Astrocyte (in vitro differentiated cells and primary cell): ENCODE data around the gene MEIOSIN.

Experiments used
- CTCF ChIP-seq: IDR thresholded peaks from 2 replicates; pipeline ENCODE4 v1.5.1; 2011; ENCODE audit warnings: low read depth, mild to moderate bottlenecking, inconsistent platforms, low read length, moderate library complexity; ENCODE audit not compliant: insufficient read depth
- EZH2 ChIP-seq: IDR thresholded peaks from 2 replicates; pipeline ENCODE4 v1.6.1; 2012; ENCODE audit warnings: mild to moderate bottlenecking, low read length, inconsistent platforms; ENCODE audit not compliant: insufficient read depth

DNA sequence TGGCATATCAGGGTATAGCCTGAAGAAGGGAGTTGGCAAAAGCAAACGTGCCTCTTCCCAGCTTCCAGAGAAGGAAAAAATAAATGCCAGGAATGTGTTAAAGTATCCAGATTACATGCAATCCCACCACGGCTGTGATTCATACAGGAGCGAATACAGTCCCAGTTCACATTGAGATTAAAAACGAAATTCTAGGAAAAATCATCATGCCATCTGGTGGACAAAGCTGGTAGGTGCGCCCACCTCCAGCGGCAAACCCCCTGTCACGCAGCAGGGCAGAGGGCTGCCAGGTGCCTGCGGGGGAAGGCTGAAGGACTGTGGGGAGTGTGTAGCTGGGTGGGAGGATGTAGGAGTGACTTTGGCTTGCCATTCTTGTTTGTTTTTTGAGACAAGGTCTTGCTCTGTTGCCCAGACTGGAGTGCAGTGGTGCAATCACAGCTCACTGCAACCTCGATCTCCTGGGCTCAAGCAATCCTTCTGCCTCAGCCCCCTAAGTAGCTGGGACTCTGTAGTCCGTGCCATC is 65.8 kb downstream of the MEIOSIN start:
- TF ChIP-seq EZH2 (no peak), CTCF (peak; percentile 87)
